ENCODE data around the gene ERCC1.

Gene ERCC1

DNA sequence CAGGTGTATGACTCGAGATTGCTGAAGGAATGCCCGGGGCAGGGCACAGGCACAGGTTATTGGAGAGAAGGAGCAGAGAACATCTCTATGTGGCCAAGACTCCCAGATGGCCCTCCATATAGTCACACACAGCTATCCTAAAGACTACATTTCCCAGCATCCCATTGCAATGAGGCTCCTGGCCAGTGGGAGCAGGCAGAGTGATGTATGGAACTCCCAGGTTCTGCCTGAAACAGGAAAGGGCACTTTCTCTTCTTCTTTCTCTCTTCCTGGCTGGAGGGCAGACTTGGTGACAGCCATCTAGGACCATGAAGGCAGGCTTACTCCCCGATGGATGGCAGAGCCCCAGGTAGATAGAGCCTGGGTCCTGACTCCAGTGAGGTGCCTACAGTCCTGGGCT is 32.4 kb downstream of the ERCC1 start:
- Histone ChIP-seq H3K4me1 (ENCODE audit: control insufficient read depth, insufficient read depth, low read length, unreplicated experiment) (no peaks in the 10 kb centered on the region), H3K27me3 (ENCODE audit: insufficient read depth, low read length) (no peaks in the 10 kb centered on the region), H2AFZ (ENCODE audit: low read length, unreplicated experiment) (no peak overlapping the region), H3K79me2 (ENCODE audit: control insufficient read depth, insufficient read depth, low read length, unreplicated experiment) (no peaks in the 10 kb centered on the region), H3K4me3 (ENCODE audit: low read depth, low read length) (no peak overlapping the region), H3K27ac (ENCODE audit: low read depth, low read length) (no peak overlapping the region), H3K36me3 (ENCODE audit: insufficient read depth, low read length) (0 out of 2 replicates have a peak, but pooled peaks cover 3% of the 10 kb centered on the region)

DNA sequence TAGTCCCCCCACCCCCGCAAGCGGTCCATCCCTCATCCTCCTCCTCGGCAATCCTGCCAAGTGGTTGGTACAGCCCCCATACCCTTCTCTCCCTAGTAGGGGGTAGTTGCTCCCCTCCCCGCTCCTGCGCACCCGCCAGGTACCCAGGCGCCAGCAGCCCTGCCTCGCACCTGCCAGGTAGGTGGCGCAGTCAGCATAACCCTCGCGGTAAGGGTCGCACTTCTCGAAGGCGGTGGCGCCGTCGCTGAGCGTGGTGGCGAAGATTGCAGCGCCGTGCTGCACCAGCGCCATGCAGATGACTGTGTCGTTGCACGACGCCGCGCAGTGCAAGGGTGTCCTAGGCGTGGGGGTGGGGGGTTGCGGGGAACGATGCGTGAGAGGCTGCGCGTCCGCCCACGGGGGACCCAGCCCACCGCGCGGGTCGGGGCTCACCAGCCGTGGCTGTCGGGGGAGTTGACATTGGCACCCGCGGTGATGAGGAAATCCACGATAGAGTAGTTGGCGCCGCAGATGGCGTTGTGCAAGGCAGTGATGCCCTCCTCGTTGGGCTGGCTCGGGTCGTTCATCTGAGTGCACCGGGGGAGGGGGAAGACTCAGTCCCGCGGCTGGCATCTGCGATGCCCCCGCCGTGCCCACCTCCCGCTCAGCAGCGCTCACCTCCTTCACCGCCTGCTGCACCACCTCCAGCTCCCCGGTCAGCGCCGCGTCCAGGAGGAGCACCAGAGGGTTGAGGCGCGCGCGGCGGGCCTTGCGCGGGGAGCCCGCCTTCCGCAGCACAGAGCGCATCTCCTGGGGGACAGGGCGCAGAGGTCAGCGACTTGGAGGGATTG is 38.1 kb downstream of the ERCC1 start:
- H3K36me3 ChIP-seq (ENCODE audit: insufficient read depth, low read length), result no peaks in the 10 kb centered on the region
- peaks cover 8% of the 10 kb centered on the region for H3K4me1 ChIP-seq (ENCODE audit: control insufficient read depth, insufficient read depth, low read length, unreplicated experiment)
- H3K4me3 ChIP-seq (ENCODE audit: low read depth, low read length), result peak overlapping the region; percentile 33; the same call in 1 of the 2 replicates
- H3K27me3 ChIP-seq (ENCODE audit: insufficient read depth, low read length), result no peaks in the 10 kb centered on the region
- H3K27ac ChIP-seq (ENCODE audit: low read depth, low read length), result no peak overlapping the region
- no peak overlapping the region for H2AFZ ChIP-seq (ENCODE audit: low read length, unreplicated experiment)
- H3K79me2 ChIP-seq (ENCODE audit: control insufficient read depth, insufficient read depth, low read length, unreplicated experiment), result no peaks in the 10 kb centered on the region

DNA sequence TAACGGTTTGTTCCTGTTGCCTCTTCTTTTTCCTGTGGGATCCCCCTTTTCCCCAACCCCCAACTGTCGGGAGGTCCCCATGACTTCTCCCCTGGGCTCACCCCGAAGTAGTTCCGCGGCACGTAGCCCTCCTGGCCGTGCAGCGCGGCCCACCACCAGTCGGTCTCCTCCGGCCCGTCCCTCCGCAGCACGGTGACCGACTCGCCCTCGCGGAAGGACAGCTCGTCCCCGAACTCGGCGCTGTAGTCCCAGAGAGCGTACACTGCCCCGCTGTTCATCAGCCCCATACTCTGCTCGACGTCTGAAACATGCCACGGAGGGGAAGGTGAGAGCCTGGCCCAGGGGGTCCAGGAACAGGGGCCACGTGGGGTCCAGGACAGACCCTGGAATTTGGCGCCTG is 41.3 kb downstream of the ERCC1 start:
- H3K27me3 ChIP-seq (ENCODE audit: insufficient read depth, low read length), result no peaks in the 10 kb centered on the region
- H2AFZ ChIP-seq (ENCODE audit: low read length, unreplicated experiment), result no peak overlapping the region
- H3K79me2 ChIP-seq (ENCODE audit: control insufficient read depth, insufficient read depth, low read length, unreplicated experiment), result no peaks in the 10 kb centered on the region
- H3K27ac ChIP-seq (ENCODE audit: low read depth, low read length), result no peak overlapping the region
- no peak overlapping the region for H3K4me3 ChIP-seq (ENCODE audit: low read depth, low read length)
- no peaks in the 10 kb centered on the region for H3K36me3 ChIP-seq (ENCODE audit: insufficient read depth, low read length)
- peaks cover 17% of the 10 kb centered on the region for H3K4me1 ChIP-seq (ENCODE audit: control insufficient read depth, insufficient read depth, low read length, unreplicated experiment)

DNA sequence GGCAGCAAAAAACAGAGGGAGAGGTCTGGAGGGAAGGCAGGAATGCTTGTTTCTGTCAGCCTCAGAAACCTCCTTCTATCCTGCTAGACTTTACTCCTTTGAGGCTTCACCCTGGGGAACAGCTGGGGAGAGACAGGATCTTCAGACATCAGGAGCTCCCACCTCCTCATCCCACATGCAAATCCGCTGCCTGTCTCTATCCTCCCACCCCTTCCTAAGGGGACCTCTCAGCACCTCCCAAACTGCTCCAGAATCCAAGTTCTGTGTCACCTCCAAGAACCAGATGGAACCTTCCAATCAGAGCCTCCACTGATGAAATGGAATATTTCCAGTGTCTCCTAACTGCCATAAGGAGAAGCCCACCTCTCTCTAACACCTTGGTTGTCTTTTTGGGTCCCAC is 43.6 kb downstream of the ERCC1 start:
- Histone ChIP-seq H3K27me3 (ENCODE audit: insufficient read depth, low read length) (no peaks in the 10 kb centered on the region), H3K4me1 (ENCODE audit: control insufficient read depth, insufficient read depth, low read length, unreplicated experiment) (peaks cover 15% of the 10 kb centered on the region), H3K36me3 (ENCODE audit: insufficient read depth, low read length) (no peaks in the 10 kb centered on the region), H2AFZ (ENCODE audit: low read length, unreplicated experiment) (no peak overlapping the region), H3K79me2 (ENCODE audit: control insufficient read depth, insufficient read depth, low read length, unreplicated experiment) (no peaks in the 10 kb centered on the region), H3K27ac (ENCODE audit: low read depth, low read length) (peak overlapping the region; percentile 73), H3K4me3 (ENCODE audit: low read depth, low read length) (no peak overlapping the region)

DNA sequence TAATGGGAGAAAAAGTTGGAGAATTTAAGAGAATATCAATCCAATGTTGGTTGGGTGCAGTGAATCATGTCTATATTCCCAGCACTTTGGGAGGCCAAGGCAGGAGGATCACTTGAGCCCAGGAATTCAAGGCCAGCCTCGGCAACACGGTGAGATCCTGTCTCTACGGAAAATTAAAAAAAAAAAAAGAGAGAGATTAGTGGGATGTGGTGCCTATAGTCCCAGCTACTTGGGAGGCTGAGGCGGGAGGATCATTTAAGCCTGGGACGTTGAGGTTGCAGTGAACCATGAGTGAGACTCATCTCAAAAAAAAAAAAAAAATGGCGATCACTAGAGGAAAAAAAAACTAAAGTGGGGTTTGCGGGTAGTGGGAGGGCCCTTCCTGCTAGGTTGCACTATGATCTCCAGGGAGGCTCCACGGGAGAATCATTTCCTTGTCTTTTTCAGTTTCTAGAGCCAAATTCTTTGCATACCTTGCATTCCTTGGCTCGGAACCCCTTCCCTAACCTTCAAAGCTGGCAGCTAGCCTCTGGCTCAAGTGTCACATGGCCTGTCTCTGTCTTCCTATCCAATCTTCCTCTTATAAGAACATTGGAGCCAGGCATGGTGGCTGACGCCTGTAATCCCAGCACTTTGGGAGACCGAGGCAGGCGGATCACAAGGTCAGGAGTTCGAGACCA is 47.5 kb downstream of the ERCC1 start:
- H3K27me3 ChIP-seq (ENCODE audit: insufficient read depth, low read length), result no peaks in the 10 kb centered on the region
- H3K4me1 ChIP-seq (ENCODE audit: control insufficient read depth, insufficient read depth, low read length, unreplicated experiment), result peaks cover 15% of the 10 kb centered on the region
- H3K4me3 ChIP-seq (ENCODE audit: low read depth, low read length), result 0 out of 2 replicates have a peak overlapping the region, but pooled peaks have one; percentile 29
- no peak overlapping the region for H2AFZ ChIP-seq (ENCODE audit: low read length, unreplicated experiment)
- H3K79me2 ChIP-seq (ENCODE audit: control insufficient read depth, insufficient read depth, low read length, unreplicated experiment), result no peaks in the 10 kb centered on the region
- H3K27ac ChIP-seq (ENCODE audit: low read depth, low read length), result peak overlapping the region; percentile 97
- no peaks in the 10 kb centered on the region for H3K36me3 ChIP-seq (ENCODE audit: insufficient read depth, low read length)

DNA sequence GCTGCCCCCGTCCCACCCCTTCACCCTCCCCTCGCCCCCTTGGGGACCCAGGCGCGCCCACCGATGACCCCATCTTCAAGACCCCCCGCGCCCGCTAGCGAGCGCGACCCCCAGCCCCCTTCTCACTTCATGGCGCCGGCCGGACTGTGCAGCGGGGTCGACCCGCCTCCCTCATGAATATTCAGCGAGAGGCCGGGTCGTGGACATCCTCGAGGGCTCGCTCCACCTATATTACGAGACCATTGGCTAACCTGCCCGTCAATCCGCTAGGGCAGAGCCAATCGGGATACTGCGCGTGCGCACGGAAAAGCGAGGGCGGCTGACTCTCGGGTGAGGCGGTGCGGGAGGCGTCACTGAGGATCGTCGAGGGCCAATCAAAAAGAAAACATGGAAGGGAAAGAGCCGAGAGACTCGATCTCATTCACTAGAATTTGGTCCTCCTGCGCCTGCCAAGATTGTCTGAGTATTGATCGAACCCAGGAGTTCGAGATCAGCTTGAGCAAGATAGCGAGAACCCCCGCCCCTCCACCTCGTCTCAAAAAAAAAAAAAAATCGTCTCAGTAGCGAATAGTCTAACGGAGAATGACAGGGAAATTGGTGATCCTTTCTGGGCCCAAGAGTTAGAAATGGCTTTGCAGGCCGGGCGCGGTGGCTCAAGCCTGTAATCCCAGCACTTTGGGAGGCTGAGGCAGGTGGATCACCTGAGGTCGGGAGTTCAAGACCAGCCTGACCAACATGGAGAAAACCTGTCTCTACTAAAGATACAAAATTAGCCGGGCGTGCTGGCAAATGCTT is 53.1 kb downstream of the ERCC1 start, which contains the start of gene ERCC2:
ERCC2 (minus strand) TSS at position 164 of the 795 bp plus-strand sequence; CDS start at position 131, 33 bp downstream.
- no peaks in the 10 kb centered on the region for H3K4me1 ChIP-seq (ENCODE audit: control insufficient read depth, insufficient read depth, low read length, unreplicated experiment)
- no peaks in the 10 kb centered on the region for H3K27me3 ChIP-seq (ENCODE audit: insufficient read depth, low read length)
- peak within 1 kb of the TSS; percentile 50 for H2AFZ ChIP-seq (ENCODE audit: low read length, unreplicated experiment)
- 0 out of 2 replicates have a peak, but pooled peaks cover 3% of the 10 kb centered on the region for H3K36me3 ChIP-seq (ENCODE audit: insufficient read depth, low read length)
- peak within 1 kb of the TSS; percentile 60 for H3K27ac ChIP-seq (ENCODE audit: low read depth, low read length)
- H3K79me2 ChIP-seq (ENCODE audit: control insufficient read depth, insufficient read depth, low read length, unreplicated experiment), result peaks cover 23% of the 10 kb centered on the region
- peak within 1 kb of the TSS; percentile 94 for H3K4me3 ChIP-seq (ENCODE audit: low read depth, low read length)

DNA sequence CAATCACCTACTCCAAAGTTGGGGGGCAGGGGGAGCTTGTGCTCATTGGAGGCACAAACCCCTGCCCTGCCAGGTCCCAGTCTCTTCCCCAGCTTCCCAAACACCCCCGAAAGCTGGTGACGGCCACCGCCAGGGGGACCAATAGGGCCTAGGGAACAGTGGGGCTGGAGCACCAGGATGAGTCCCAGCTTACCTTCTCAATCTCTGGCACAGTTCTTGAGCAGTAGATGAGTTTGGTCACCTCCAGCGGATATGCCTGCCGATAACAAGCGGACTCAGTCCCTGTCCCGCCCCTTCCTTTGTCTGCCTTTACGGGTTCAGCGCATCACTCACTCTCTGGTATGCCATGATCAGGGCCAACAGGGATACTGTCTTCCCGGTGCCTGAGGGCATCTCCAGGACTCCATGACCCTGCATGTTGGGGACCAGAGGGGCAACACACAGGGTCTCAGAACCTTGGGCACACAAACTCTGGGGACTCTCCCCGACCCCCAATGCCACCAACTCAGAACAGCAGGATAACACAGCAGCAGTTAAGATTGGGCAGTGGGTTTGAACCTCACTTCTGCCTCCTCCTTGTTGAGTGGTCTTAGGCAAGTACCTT is 54.9 kb downstream of the ERCC1 start:
- Histone ChIP-seq H3K4me1 (ENCODE audit: control insufficient read depth, insufficient read depth, low read length, unreplicated experiment) (no peaks in the 10 kb centered on the region), H3K79me2 (ENCODE audit: control insufficient read depth, insufficient read depth, low read length, unreplicated experiment) (peaks cover 23% of the 10 kb centered on the region), H3K27ac (ENCODE audit: low read depth, low read length) (no peak overlapping the region), H3K27me3 (ENCODE audit: insufficient read depth, low read length) (no peaks in the 10 kb centered on the region), H3K36me3 (ENCODE audit: insufficient read depth, low read length) (0 out of 2 replicates have a peak, but pooled peaks cover 3% of the 10 kb centered on the region), H2AFZ (ENCODE audit: low read length, unreplicated experiment) (no peak overlapping the region), H3K4me3 (ENCODE audit: low read depth, low read length) (peak overlapping the region; percentile 94)

DNA sequence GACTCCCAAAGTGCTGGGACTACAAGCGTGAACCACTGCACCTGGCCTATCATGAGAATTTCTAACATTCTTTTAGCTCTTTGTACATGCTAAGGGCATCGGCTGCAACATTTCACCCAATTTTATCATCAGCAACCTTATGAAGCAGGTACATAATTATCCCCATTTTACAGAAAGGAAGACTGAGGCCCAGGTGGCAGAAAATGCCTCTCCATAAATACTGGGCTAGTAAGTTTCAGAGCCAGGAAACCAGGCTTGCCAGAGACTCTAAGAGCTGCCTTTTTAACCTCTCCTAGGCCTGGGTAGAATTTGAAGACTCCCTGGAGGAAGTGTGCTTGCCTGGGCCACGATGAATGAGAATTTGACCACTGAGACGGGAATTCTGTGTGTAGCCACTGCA is 55.6 kb downstream of the ERCC1 start:
- Histone ChIP-seq H3K27ac (ENCODE audit: low read depth, low read length) (no peak overlapping the region), H3K27me3 (ENCODE audit: insufficient read depth, low read length) (no peaks in the 10 kb centered on the region), H3K36me3 (ENCODE audit: insufficient read depth, low read length) (0 out of 2 replicates have a peak, but pooled peaks cover 3% of the 10 kb centered on the region), H3K4me1 (ENCODE audit: control insufficient read depth, insufficient read depth, low read length, unreplicated experiment) (no peaks in the 10 kb centered on the region), H2AFZ (ENCODE audit: low read length, unreplicated experiment) (no peak overlapping the region), H3K4me3 (ENCODE audit: low read depth, low read length) (no peak overlapping the region; the same call in 1 of the 2 replicates), H3K79me2 (ENCODE audit: control insufficient read depth, insufficient read depth, low read length, unreplicated experiment) (peaks cover 23% of the 10 kb centered on the region)

DNA sequence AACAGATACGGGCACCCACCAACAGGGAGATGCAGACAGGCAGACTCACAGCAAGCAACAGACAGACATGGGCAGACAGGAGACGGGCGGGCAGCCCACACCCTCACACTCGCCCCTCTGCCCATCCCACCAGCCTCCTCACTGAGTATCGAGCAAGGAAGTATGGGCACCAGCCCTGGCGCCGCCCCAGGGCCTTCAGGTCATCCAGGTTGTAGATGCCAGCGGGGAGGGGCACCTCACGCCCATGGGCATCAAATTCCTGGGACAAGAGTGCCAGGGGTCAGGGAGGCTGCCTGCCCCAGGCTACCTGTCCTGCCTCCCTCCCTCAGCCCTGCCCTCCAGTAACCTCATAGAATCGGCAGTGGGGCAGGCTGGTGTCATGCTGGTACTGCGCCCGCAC is 59.0 kb downstream of the ERCC1 start:
- H3K4me3 ChIP-seq (ENCODE audit: low read depth, low read length), result no peak overlapping the region
- no peak overlapping the region for H2AFZ ChIP-seq (ENCODE audit: low read length, unreplicated experiment)
- no peaks in the 10 kb centered on the region for H3K4me1 ChIP-seq (ENCODE audit: control insufficient read depth, insufficient read depth, low read length, unreplicated experiment)
- peaks cover 16% of the 10 kb centered on the region for H3K79me2 ChIP-seq (ENCODE audit: control insufficient read depth, insufficient read depth, low read length, unreplicated experiment)
- H3K27me3 ChIP-seq (ENCODE audit: insufficient read depth, low read length), result no peaks in the 10 kb centered on the region
- no peak overlapping the region for H3K27ac ChIP-seq (ENCODE audit: low read depth, low read length)
- 0 out of 2 replicates have a peak, but pooled peaks cover 3% of the 10 kb centered on the region for H3K36me3 ChIP-seq (ENCODE audit: insufficient read depth, low read length)
